Activated CD8-positive, alpha-beta memory T cell treated with anti-CD3 and anti-CD28 coated beads for 36 hours (primary cell): ENCODE data around the gene SENP7. TPM values are rescaled to one million over a fixed set of nuclear protein-coding genes. Genes with fewer than 3 reads are reported as not detected.
"Not testable (repeated sequence)": the region's sequence is repeated elsewhere in the genome, so short reads cannot be mapped to it uniquely, and the experiment has no call there.

Experiments used
- CTCF ChIA-PET: fragments of 350-600 bp; sonication (Branson Sonifier 250); formaldehyde crosslinking; loops from one replicate; lab custom pipeline; 2021; ENCODE audit warnings: antibody characterized with exemption; lab: Charles Lee
- POLR2A ChIA-PET: fragments of 350-600 bp; sonication (Branson Sonifier 250); formaldehyde crosslinking; loops from one replicate; lab custom pipeline; 2021; ENCODE audit warnings: antibody characterized with exemption; lab: Charles Lee
- total RNA-seq, 2 experiments: library from RNA; stranded (reverse); gene quantifications; one replicate each; pipeline ENCODE4 v1.2.3, GENCODE V29; 2021

The SENP7 gene
- total RNA-seq, 2 experiments from 2014 or later, result 8.6 to 9.3 TPM

- ChIA-PET POLR2A (no interaction called here), CTCF (no interaction called here)
Observed at GRCh38 chr3:101381809-101382208, 131.2 kb downstream of the SENP7 start.

DNA sequence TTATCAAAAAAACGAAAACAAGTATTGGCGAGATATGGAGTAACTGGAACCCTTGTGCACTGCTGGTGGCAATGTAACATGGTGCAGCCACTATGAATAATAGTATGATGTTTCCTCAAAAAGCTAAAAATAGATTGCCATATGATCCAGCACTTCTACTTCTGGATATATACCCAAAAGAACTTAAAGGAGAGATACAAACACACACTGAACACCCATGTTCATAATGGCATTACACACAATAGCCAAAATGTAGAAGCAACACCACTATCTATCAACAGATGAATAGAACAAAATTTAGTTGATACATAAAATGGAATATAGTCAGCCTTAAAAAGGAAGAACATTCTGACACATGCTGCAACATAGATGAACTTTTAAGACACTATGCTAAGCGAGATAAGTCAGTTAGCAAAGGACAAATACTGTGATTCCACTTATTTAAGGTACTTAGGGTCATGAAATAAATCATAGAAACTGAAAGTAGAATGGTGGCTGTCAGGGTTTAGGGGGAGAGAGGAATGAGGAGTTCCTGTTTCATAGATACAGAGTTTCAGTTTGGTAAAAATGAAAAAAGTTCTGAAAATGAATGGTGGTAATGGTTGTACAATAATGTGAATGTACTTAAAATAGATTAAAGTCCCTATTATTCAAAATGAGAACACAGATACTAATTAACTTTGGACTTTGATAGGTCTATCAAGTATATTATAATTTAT is 133.2 kb downstream of the SENP7 start:
- ChIA-PET POLR2A (interaction anchor here (0.5 kb wide), 1 partner anchor 194 kb away, joined by 4 read pairs; the partner anchor contains the start of gene PCNP), CTCF (no interaction called here)

GRCh38 chr3:101377796-101378195 is 135.2 kb downstream of the SENP7 start:
- POLR2A ChIA-PET, result no interaction called here

GRCh38 chr3:101377209-101377608 is 135.8 kb downstream of the SENP7 start:
- POLR2A ChIA-PET, result no interaction called here
- CTCF ChIA-PET, result no interaction called here

More at GRCh38 chr3:101377796-101378195, 135.2 kb downstream of the SENP7 start:
- CTCF ChIA-PET, result no interaction called here

- POLR2A ChIA-PET, result no interaction called here
- CTCF ChIA-PET, result no interaction called here
Observed at GRCh38 chr3:101375586-101375985, 137.4 kb downstream of the SENP7 start.

DNA sequence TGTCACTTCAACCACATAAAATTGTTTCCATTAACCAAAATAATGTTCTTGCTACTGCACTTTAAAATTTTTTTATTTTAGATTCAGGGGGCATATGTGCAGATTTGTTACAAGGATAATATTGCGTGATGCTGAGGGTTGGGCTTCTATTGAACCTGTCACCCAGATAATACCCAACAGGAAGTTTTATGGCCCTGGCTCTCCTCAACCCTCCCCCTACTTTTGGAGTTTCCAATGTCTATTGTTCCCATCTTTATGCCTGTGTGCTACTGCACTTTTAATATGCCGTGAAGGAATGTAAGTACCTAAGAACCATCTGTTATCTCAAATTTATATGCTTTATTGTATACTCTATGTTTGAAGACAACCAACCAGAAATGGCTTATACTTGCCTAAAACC is 150.6 kb downstream of the SENP7 start:
- POLR2A ChIA-PET, result no interaction called here
- CTCF ChIA-PET, result no interaction called here

- ChIA-PET CTCF (no interaction called here), POLR2A (no interaction called here)
Observed at GRCh38 chr3:101351829-101352228, 161.2 kb downstream of the SENP7 start.

- CTCF ChIA-PET, result no interaction called here
Observed at GRCh38 chr3:101340591-101340990, 172.4 kb downstream of the SENP7 start.

GRCh38 chr3:101333883-101334282 is 179.1 kb downstream of the SENP7 start:
- POLR2A ChIA-PET, result no interaction called here
- CTCF ChIA-PET, result no interaction called here

More at GRCh38 chr3:101340591-101340990, 172.4 kb downstream of the SENP7 start:
- POLR2A ChIA-PET, result no interaction called here

GRCh38 chr3:101329016-101329673 is 183.9 kb downstream of the SENP7 start:
- POLR2A ChIA-PET, result no interaction called here
- CTCF ChIA-PET, result no interaction called here

- CTCF ChIA-PET, result no interaction called here
Observed at GRCh38 chr3:101325393-101326134, 187.4 kb downstream of the SENP7 start.

GRCh38 chr3:101320475-101320874 is 192.5 kb downstream of the SENP7 start, which contains the start of gene IMPG2:
Gene IMPG2, minus strand, starts transcription at chr3:101320575. Its CDS starts 203 bp downstream, at chr3:101320372.
- CTCF ChIA-PET, result no interaction called here
- POLR2A ChIA-PET, result no interaction called here

More at GRCh38 chr3:101325393-101326134, 187.4 kb downstream of the SENP7 start:
- POLR2A ChIA-PET, result no interaction called here

DNA sequence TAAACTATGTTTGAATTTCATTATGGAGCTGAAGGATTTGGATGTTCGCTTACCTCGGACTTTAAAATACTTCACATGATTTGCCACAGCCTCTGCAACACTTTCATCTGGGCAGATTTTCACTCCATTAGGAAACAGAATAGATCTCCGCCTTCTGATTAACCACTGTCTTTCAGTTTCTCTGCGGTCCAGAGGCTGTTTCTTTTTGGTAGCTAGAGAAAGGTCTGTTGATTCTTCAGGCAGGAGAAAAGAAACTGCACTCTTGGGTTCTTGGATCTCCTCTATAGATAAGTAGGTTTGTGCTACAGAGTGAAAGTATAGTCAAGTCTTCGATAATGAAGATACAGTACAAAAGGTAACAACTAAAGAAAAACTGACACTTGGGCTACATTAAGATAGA is 193.5 kb downstream of the SENP7 start:
- POLR2A ChIA-PET, result no interaction called here
- CTCF ChIA-PET, result no interaction called here

GRCh38 chr3:101312545-101312944 is 200.5 kb downstream of the SENP7 start:
- POLR2A ChIA-PET, result no interaction called here
- CTCF ChIA-PET, result no interaction called here

DNA sequence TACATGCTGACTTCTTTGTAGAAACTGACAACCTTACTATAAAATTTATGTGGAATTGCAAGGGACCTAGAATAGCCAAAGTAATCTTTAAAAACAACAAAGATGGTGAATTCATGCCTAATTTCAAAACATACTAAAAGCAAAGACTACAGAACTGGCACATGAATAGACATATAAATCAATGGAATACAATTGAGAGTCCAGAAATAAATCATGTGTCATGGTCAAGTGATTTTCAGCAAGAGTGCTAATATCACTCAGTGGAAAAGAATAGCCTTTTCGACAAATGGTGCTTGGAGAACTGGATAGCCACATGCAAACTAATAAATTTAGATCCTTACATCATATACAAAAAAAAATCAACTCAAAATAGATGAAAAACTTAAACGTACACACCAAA is 201.3 kb downstream of the SENP7 start:
- CTCF ChIA-PET, result no interaction called here
- POLR2A ChIA-PET, result no interaction called here

- ChIA-PET CTCF (no interaction called here), POLR2A (no interaction called here)
Observed at GRCh38 chr3:101310978-101311375, 202.0 kb downstream of the SENP7 start.

GRCh38 chr3:101308147-101308772 is 204.8 kb downstream of the SENP7 start:
- POLR2A ChIA-PET, result not testable (repeated sequence)
- CTCF ChIA-PET, result interaction anchor here (0.9 kb wide), 1 partner anchor 18 kb away, joined by 3 read pairs; no protein-coding TSS in a partner anchor

DNA sequence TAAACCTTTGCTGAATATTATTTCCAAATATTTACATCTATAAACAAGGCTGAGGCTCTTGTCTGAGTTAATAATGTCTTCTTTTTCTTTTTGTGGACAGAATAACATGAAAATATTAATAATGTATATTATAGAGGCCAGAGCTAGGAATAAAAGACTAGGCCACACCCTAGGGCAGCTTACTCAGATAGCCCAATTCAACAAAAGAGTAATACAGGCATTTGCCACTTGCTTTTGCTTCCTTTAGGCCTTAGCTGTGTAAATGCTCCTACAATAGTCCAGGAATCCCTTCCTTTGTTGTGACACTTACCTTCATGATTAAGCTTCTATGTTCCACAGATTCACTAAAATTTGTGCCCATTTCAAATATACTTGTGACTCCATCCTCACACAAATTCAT is 209.2 kb downstream of the SENP7 start:
- ChIA-PET CTCF (interaction anchor here (0.8 kb wide), 1 partner anchor 8 kb away, joined by 6 read pairs; no protein-coding TSS in a partner anchor), POLR2A (no interaction called here)

- ChIA-PET POLR2A (no interaction called here), CTCF (no interaction called here)
Observed at GRCh38 chr3:101303089-101303731, 209.8 kb downstream of the SENP7 start.
